GOT3 (cell line): ENCODE data around the gene NUTF2.
"Not testable (repeated sequence)": the region's sequence is repeated elsewhere in the genome, so short reads cannot be mapped to it uniquely, and the experiment has no call there.

Source experiments
- DNase-seq: peaks from one replicate; lab custom pipeline; 2025; ENCODE audit warnings: mixed read lengths; lab: John Stamatoyannopoulos, UW

Gene NUTF2

GRCh38 chr16:67885545-67885944 is 38.8 kb downstream of the NUTF2 start:
- no peak for DNase-seq

- no peak for DNase-seq
These were observed 39.2 kb downstream of the NUTF2 start for GRCh38 chr16:67885976-67886375.

- DNase-seq = no peak
These were observed 39.7 kb downstream of the NUTF2 start for GRCh38 chr16:67886387-67886786.

GRCh38 chr16:67888331-67888730 is 41.6 kb downstream of the NUTF2 start:
- no peak for DNase-seq

- DNase-seq = no peak
These were observed 45.6 kb downstream of the NUTF2 start for GRCh38 chr16:67892375-67892774.

- peak; percentile 86 for DNase-seq
These were observed 46.4 kb downstream of the NUTF2 start, which contains the start of gene PSKH1 for GRCh38 chr16:67892899-67893742. TSS of gene PSKH1 (plus strand) at chr16:67893254. CDS start at chr16:67908750, 15,496 bp downstream.

- DNase-seq = no peak
These were observed 47.1 kb downstream of the NUTF2 start for GRCh38 chr16:67893743-67894399.

- no peak for DNase-seq
These were observed 50.5 kb downstream of the NUTF2 start for GRCh38 chr16:67897231-67897630.

GRCh38 chr16:67901734-67902133 is 55.0 kb downstream of the NUTF2 start:
- DNase-seq = no peak

- DNase-seq = no peak
These were observed 56.1 kb downstream of the NUTF2 start for GRCh38 chr16:67902831-67903230.

- no peak for DNase-seq
These were observed 60.9 kb downstream of the NUTF2 start for GRCh38 chr16:67907397-67908180.

- DNase-seq = no peak
These were observed 62.5 kb downstream of the NUTF2 start for GRCh38 chr16:67909056-67909742.

- DNase-seq = no peak
These were observed 63.4 kb downstream of the NUTF2 start for GRCh38 chr16:67910158-67910557.

GRCh38 chr16:67914758-67915495 is 68.2 kb downstream of the NUTF2 start:
- no peak for DNase-seq

GRCh38 chr16:67915496-67915769 is 68.7 kb downstream of the NUTF2 start:
- DNase-seq = not testable (repeated sequence)

- no peak for DNase-seq
These were observed 69.3 kb downstream of the NUTF2 start for GRCh38 chr16:67915831-67916723.

- DNase-seq = no peak
These were observed 70.6 kb downstream of the NUTF2 start for GRCh38 chr16:67917140-67917851.

- peak; percentile 8 for DNase-seq
These were observed 71.1 kb downstream of the NUTF2 start for GRCh38 chr16:67917852-67918236.

- DNase-seq = no peak
These were observed 73.0 kb downstream of the NUTF2 start for GRCh38 chr16:67919622-67920221.
